ENCODE measurements around the gene ENTHD1.

Gene ENTHD1

GRCh38 chr22:39939830-39940229, 46.3 kb upstream of the ENTHD1 start:
- Histone ChIP-seq H3K9me3 (ENCODE audit: control insufficient read depth, insufficient read depth, low read depth, low read length) (no peaks in the 10 kb centered on the region), H3K27ac (ENCODE audit: extremely low read depth, low read depth, low read length) (no peak overlapping the region), H3K36me3 (ENCODE audit: control insufficient read depth in 2 of 2, insufficient read depth in 1 of 2, low read length in 2 of 2) (no peaks in the 10 kb centered on the region), H3K4me1 (ENCODE audit: control insufficient read depth, insufficient read depth, low read length) (0 out of 2 replicates have a peak, but pooled peaks cover 3% of the 10 kb centered on the region), H3K4me3 (ENCODE audit: low read depth, low read length) (no peak overlapping the region)
- ChIA-PET CTCF (interaction anchor here (0.6 to 0.7 kb wide), 2 partner anchors 67 to 188 kb away, joined by 3 read pairs; no protein-coding TSS in a partner anchor), POLR2A (interaction anchor here (0.6 kb wide), 1 partner anchor 680 kb away, joined by 3 read pairs; no protein-coding TSS in a partner anchor)
- TF ChIP-seq ZNF157 (tag by site-specific recombination; IDR thresholded peaks at IDR 0.05): no peak
- no peak for TF ChIP-seq ZNF558 (tag by site-specific recombination; IDR thresholded peaks at IDR 0.05)

DNA sequence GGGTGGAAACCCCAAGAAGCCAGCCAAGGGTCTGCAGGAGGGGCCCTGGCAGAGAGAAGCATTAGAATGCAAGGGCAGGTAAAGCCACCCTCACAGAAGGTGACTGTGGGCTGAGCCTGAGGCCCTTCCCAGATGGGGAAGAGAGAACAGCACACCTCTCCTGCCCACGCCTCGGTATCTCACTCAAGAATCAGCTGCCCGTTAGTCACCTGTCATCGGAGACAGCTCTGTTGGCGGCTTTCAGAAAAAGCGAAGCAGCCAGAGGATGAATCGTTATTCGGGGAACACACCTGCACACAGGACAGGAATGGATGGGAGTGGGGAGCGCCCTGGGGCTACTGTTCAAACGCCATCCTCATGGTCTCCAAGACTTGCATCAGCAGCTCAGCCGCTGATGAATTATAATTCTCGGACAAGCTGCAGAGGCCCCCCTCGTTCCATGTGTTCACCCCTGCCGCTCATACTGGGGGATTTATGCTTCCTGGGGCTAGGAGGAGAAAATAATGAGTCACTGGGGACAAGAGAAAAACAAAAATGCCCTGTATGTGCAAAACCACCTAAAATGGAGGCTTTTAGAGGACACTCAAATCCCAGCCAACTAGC, 45.0 kb upstream of the ENTHD1 start:
- CTCF ChIA-PET: interaction anchor here (1.0 kb wide), 1 partner anchor 87 kb away, joined by 5 read pairs; no protein-coding TSS in a partner anchor
- Histone ChIP-seq H3K4me1 (ENCODE audit: control insufficient read depth, insufficient read depth, low read length) (0 out of 2 replicates have a peak, but pooled peaks cover 3% of the 10 kb centered on the region), H3K27ac (ENCODE audit: extremely low read depth, low read depth, low read length) (no peak overlapping the region)

More for the DNA sequence above, 45.0 kb upstream of the ENTHD1 start:
- Histone ChIP-seq H3K4me3 (ENCODE audit: low read depth, low read length) (no peak overlapping the region), H3K36me3 (ENCODE audit: control insufficient read depth in 2 of 2, insufficient read depth in 1 of 2, low read length in 2 of 2) (no peaks in the 10 kb centered on the region), H3K9me3 (ENCODE audit: control insufficient read depth, insufficient read depth, low read depth, low read length) (no peaks in the 10 kb centered on the region)
- TF ChIP-seq ZNF350 (tag by site-specific recombination; IDR thresholded peaks at IDR 0.05) (no peak), ZNF510 (tag by site-specific recombination; IDR thresholded peaks at IDR 0.05; ENCODE audit: insufficient replicate concordance) (no peak), BCL11B (tag by site-specific recombination; IDR thresholded peaks at IDR 0.05; ENCODE audit: low read depth) (no peak), ZBTB6 (tag by site-specific recombination; IDR thresholded peaks at IDR 0.05) (no peak), ZNF391 (tag by site-specific recombination; IDR thresholded peaks at IDR 0.05; ENCODE audit: borderline replicate concordance, low read depth) (no peak), ZFP41 (tag by site-specific recombination; IDR thresholded peaks at IDR 0.05; ENCODE audit: borderline replicate concordance) (no peak), ZNF514 (tag by site-specific recombination; IDR thresholded peaks at IDR 0.05) (no peak), ZNF280C (tag by site-specific recombination; IDR thresholded peaks at IDR 0.05) (no peak)
- TF ChIP-seq, protein P1, sequence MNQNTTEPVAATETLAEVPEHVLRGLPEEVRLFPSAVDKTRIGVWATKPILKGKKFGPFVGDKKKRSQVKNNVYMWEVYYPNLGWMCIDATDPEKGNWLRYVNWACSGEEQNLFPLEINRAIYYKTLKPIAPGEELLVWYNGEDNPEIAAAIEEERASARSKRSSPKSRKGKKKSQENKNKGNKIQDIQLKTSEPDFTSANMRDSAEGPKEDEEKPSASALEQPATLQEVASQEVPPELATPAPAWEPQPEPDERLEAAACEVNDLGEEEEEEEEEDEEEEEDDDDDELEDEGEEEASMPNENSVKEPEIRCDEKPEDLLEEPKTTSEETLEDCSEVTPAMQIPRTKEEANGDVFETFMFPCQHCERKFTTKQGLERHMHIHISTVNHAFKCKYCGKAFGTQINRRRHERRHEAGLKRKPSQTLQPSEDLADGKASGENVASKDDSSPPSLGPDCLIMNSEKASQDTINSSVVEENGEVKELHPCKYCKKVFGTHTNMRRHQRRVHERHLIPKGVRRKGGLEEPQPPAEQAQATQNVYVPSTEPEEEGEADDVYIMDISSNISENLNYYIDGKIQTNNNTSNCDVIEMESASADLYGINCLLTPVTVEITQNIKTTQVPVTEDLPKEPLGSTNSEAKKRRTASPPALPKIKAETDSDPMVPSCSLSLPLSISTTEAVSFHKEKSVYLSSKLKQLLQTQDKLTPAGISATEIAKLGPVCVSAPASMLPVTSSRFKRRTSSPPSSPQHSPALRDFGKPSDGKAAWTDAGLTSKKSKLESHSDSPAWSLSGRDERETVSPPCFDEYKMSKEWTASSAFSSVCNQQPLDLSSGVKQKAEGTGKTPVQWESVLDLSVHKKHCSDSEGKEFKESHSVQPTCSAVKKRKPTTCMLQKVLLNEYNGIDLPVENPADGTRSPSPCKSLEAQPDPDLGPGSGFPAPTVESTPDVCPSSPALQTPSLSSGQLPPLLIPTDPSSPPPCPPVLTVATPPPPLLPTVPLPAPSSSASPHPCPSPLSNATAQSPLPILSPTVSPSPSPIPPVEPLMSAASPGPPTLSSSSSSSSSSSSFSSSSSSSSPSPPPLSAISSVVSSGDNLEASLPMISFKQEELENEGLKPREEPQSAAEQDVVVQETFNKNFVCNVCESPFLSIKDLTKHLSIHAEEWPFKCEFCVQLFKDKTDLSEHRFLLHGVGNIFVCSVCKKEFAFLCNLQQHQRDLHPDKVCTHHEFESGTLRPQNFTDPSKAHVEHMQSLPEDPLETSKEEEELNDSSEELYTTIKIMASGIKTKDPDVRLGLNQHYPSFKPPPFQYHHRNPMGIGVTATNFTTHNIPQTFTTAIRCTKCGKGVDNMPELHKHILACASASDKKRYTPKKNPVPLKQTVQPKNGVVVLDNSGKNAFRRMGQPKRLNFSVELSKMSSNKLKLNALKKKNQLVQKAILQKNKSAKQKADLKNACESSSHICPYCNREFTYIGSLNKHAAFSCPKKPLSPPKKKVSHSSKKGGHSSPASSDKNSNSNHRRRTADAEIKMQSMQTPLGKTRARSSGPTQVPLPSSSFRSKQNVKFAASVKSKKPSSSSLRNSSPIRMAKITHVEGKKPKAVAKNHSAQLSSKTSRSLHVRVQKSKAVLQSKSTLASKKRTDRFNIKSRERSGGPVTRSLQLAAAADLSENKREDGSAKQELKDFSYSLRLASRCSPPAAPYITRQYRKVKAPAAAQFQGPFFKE (tag by site-specific recombination; IDR thresholded peaks at IDR 0.05; ENCODE audit: borderline replicate concordance): no peak
- TF ChIP-seq, protein P2, sequence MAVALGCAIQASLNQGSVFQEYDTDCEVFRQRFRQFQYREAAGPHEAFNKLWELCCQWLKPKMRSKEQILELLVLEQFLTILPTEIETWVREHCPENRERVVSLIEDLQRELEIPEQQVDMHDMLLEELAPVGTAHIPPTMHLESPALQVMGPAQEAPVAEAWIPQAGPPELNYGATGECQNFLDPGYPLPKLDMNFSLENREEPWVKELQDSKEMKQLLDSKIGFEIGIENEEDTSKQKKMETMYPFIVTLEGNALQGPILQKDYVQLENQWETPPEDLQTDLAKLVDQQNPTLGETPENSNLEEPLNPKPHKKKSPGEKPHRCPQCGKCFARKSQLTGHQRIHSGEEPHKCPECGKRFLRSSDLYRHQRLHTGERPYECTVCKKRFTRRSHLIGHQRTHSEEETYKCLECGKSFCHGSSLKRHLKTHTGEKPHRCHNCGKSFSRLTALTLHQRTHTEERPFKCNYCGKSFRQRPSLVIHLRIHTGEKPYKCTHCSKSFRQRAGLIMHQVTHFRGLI (tag by site-specific recombination; IDR thresholded peaks at IDR 0.05): no peak
- TF ChIP-seq, protein P3, sequence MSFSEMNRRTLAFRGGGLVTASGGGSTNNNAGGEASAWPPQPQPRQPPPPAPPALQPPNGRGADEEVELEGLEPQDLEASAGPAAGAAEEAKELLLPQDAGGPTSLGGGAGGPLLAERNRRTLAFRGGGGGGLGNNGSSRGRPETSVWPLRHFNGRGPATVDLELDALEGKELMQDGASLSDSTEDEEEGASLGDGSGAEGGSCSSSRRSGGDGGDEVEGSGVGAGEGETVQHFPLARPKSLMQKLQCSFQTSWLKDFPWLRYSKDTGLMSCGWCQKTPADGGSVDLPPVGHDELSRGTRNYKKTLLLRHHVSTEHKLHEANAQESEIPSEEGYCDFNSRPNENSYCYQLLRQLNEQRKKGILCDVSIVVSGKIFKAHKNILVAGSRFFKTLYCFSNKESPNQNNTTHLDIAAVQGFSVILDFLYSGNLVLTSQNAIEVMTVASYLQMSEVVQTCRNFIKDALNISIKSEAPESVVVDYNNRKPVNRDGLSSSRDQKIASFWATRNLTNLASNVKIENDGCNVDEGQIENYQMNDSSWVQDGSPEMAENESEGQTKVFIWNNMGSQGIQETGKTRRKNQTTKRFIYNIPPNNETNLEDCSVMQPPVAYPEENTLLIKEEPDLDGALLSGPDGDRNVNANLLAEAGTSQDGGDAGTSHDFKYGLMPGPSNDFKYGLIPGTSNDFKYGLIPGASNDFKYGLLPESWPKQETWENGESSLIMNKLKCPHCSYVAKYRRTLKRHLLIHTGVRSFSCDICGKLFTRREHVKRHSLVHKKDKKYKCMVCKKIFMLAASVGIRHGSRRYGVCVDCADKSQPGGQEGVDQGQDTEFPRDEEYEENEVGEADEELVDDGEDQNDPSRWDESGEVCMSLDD (tag by site-specific recombination; IDR thresholded peaks at IDR 0.05): no peak
- POLR2A ChIA-PET: no interaction called here
